GM18867 (cell line): Measurements from ENCODE around the gene PLCE1.

Source experiments
- ATAC-seq: cut with Tn5 transposase; IDR thresholded peaks from one replicate; pipeline ENCODE4 v1.9.1; 2021; ENCODE audit warnings: mild to moderate bottlenecking, moderate library complexity; ENCODE audit not compliant: unreplicated experiment

PLCE1 gene

GRCh38 chr10:94016727-94017714 lies 23.3 kb downstream of the PLCE1 start:
- ATAC-seq: no peak

GRCh38 chr10:94018107-94018506 lies 24.4 kb downstream of the PLCE1 start:
- no peak for ATAC-seq

GRCh38 chr10:94023906-94024305 lies 30.2 kb downstream of the PLCE1 start:
- no peak for ATAC-seq

GRCh38 chr10:94024407-94024806 lies 30.7 kb downstream of the PLCE1 start:
- ATAC-seq: no peak

- no peak for ATAC-seq
These were observed 32.1 kb downstream of the PLCE1 start for GRCh38 chr10:94025806-94026205.

GRCh38 chr10:94027197-94027596 lies 33.5 kb downstream of the PLCE1 start:
- no peak for ATAC-seq

- no peak for ATAC-seq
These were observed 36.2 kb downstream of the PLCE1 start for GRCh38 chr10:94029955-94030354.

- no peak for ATAC-seq
These were observed 42.4 kb downstream of the PLCE1 start for GRCh38 chr10:94035982-94036765.

- no peak for ATAC-seq
These were observed 43.0 kb downstream of the PLCE1 start for GRCh38 chr10:94036766-94037033.

GRCh38 chr10:94037286-94037685 lies 43.6 kb downstream of the PLCE1 start:
- no peak for ATAC-seq

GRCh38 chr10:94038024-94038423 lies 44.3 kb downstream of the PLCE1 start:
- ATAC-seq: no peak

GRCh38 chr10:94041206-94041605 lies 47.5 kb downstream of the PLCE1 start:
- no peak for ATAC-seq

GRCh38 chr10:94042001-94042833 lies 48.5 kb downstream of the PLCE1 start:
- ATAC-seq: no peak

- ATAC-seq: no peak
These were observed 49.1 kb downstream of the PLCE1 start for GRCh38 chr10:94042834-94043175.
